CD14-positive monocyte (primary cell): ENCODE measurements around the gene ZFYVE1. TPM values are rescaled to one million over a fixed set of nuclear protein-coding genes. Genes with fewer than 3 reads are reported as not detected.
"Not testable (repeated sequence)": the region's sequence is repeated elsewhere in the genome, so short reads cannot be mapped to it uniquely, and the experiment has no call there.

ENCODE experiments used
- DNase-seq, 3 donors: peaks; one replicate each; pipeline ENCODE4 v3.0.0-alpha.2; 2011 to 2022
- H2AFZ ChIP-seq: 2 replicates; pipeline ENCODE4 v1.6.0; 2012; ENCODE audit warnings: mild to moderate bottlenecking, low read depth, low read length, inconsistent platforms; ENCODE audit not compliant: insufficient read depth, poor library complexity, severe bottlenecking
- H3K27ac ChIP-seq, 2 donors: 1 replicate in 1 of 2; 2 replicates in 1 of 2; pipeline ENCODE4 v1.5.1; 2012 to 2013; ENCODE audit warnings: low read length in 2 of 2, control low read depth in 1 of 2, inconsistent platforms in 1 of 2, low read depth in 1 of 2, mild to moderate bottlenecking in 1 of 2
- H3K27me3 ChIP-seq, 2 donors: one replicate each; pipeline versions ENCODE4 v1.6.0 to v1.6.1; 2011 to 2013; ENCODE audit warnings: low read length in 2 of 2; ENCODE audit not compliant: control insufficient read depth in 2 of 2, insufficient read depth in 2 of 2
- H3K36me3 ChIP-seq, 2 donors: replicated peaks in 1 of 2; 1 replicate in 1 of 2; 2 replicates in 1 of 2; pipeline versions ENCODE4 v1.5.1 to v1.6.1; 2012 to 2013; ENCODE audit warnings: low read length in 2 of 2, control low read depth in 1 of 2, inconsistent platforms in 1 of 2, mild to moderate bottlenecking in 1 of 2; ENCODE audit not compliant: insufficient read depth in 2 of 2, control insufficient read depth in 1 of 2
- H3K4me1 ChIP-seq, 2 donors: 1 replicate in 1 of 2; 2 replicates in 1 of 2; pipeline versions ENCODE4 v1.5.1 to v1.6.1; 2012 to 2013; ENCODE audit warnings: low read length in 2 of 2, control low read depth in 1 of 2, inconsistent platforms in 1 of 2, mild to moderate bottlenecking in 1 of 2, moderate library complexity in 1 of 2; ENCODE audit not compliant: insufficient read depth in 2 of 2, control insufficient read depth in 1 of 2
- H3K4me2 ChIP-seq: replicated peaks from 2 replicates; pipeline ENCODE3; 2012; ENCODE audit warnings: low read length, moderate library complexity, mild to moderate bottlenecking; ENCODE audit not compliant: poor library complexity, severe bottlenecking; ENCODE audit errors: extremely low read depth
- H3K4me3 ChIP-seq, 3 experiments: fragments of 200-600 bp in 1 of 3; sonication (generic) in 1 of 3; replicated peaks in 1 of 3; 1 replicate in 2 of 3; 2 replicates in 1 of 3; pipeline ENCODE4 v1.5.1; 2011 to 2013; ENCODE audit warnings: low read length in 3 of 3, mild to moderate bottlenecking in 3 of 3, control low read depth in 2 of 3, low read depth in 2 of 3, inconsistent platforms in 1 of 3, moderate library complexity in 1 of 3
- H3K79me2 ChIP-seq: 2 replicates; pipeline ENCODE4 v1.6.0; 2012; ENCODE audit warnings: mild to moderate bottlenecking, control low read depth, inconsistent platforms, low read length, moderate library complexity; ENCODE audit not compliant: insufficient read depth
- H3K9ac ChIP-seq: 2 replicates; pipeline ENCODE4 v1.6.0; 2017; ENCODE audit warnings: low read length, mild to moderate bottlenecking; ENCODE audit not compliant: insufficient read depth, poor library complexity, severe bottlenecking
- H3K9me3 ChIP-seq, 2 donors: replicated peaks in 1 of 2; 1 replicate in 1 of 2; 2 replicates in 1 of 2; pipeline versions ENCODE4 v1.5.1 to v1.6.1; 2012 to 2013; ENCODE audit warnings: low read length in 2 of 2, control low read depth in 1 of 2; ENCODE audit not compliant: control insufficient read depth in 1 of 2, insufficient read depth in 1 of 2
- H4K20me1 ChIP-seq: 2 replicates; pipeline ENCODE4 v1.6.0; 2012; ENCODE audit warnings: mild to moderate bottlenecking, low read length, control low read depth, moderate library complexity; ENCODE audit not compliant: insufficient read depth
- H3K27ac Mint-ChIP-seq, 7 donors: one replicate each; pipeline ENCODE4 v1.8.0; 2020; ENCODE audit warnings: mild to moderate bottlenecking in 7 of 7, mixed read lengths in 7 of 7, moderate library complexity in 6 of 7, inconsistent platforms in 2 of 7
- H3K27me3 Mint-ChIP-seq, 3 donors: one replicate each; pipeline ENCODE4 v1.8.0; 2021 to 2022; ENCODE audit warnings: low read depth in 3 of 3, mild to moderate bottlenecking in 3 of 3, mixed read lengths in 3 of 3, moderate library complexity in 3 of 3, inconsistent platforms in 1 of 3
- H3K36me3 Mint-ChIP-seq, 2 donors: one replicate each; pipeline ENCODE4 v1.8.0; 2020; ENCODE audit warnings: mixed read lengths in 2 of 2, inconsistent platforms in 1 of 2, mild to moderate bottlenecking in 1 of 2
- H3K4me1 Mint-ChIP-seq: one replicate; pipeline ENCODE4 v1.8.0; 2020; ENCODE audit warnings: mild to moderate bottlenecking, mixed read lengths
- H3K4me3 Mint-ChIP-seq, 2 donors: one replicate each; pipeline ENCODE4 v1.8.0; 2020; ENCODE audit warnings: mild to moderate bottlenecking in 2 of 2, mixed read lengths in 2 of 2, moderate library complexity in 1 of 2
- H3K9me3 Mint-ChIP-seq, 7 donors: one replicate each; pipeline ENCODE4 v1.8.0; 2020 to 2022; ENCODE audit warnings: mixed read lengths in 7 of 7, mild to moderate bottlenecking in 6 of 7, moderate library complexity in 6 of 7, inconsistent platforms in 2 of 7
- WGBS: methylation state at CpG from one replicate; pipeline ENCODE4 v1.1.5; 2013; ENCODE audit warnings: missing lambda C conversion rate; ENCODE audit not compliant: insufficient coverage; 5-methylcytosine and 5-hydroxymethylcytosine counted together
- intact Hi-C, 2 donors: fragments of 100-400 bp; cut with micrococcal nuclease; formaldehyde crosslinking; loops; one replicate each; pipeline versions ENCODE4 v1.15.0 to v1.15.1; 2023
- polyA plus RNA-seq, 3 donors: library from polyadenylated mRNA; depleted of rRNA in 1 of 3; unstranded in 2 of 3; stranded (reverse) in 1 of 3; fragments of 300-500 nt in 2 of 3; fragments of >200 nt in 1 of 3; fragmentation: Illumina TruSeq in 2 of 3; gene quantifications; 1 replicate in 2 of 3; 2 replicates in 1 of 3; pipeline ENCODE4 v1.2.3, GENCODE V29; 2012 to 2021
- TF ChIP-seq, protein P1 (sequence below): fragments of 200-600 bp; IDR thresholded peaks from one replicate; pipeline ENCODE4 v1.8.0; 2022; ENCODE audit warnings: antibody characterized with exemption, mild to moderate bottlenecking

Gene ZFYVE1
- polyA plus RNA-seq, 3 donors, result 4.9 to 18.6 (median 5.3) TPM

GRCh38 chr14:73047808-73048207, 20.9 kb upstream of the ZFYVE1 start:
- Mint-ChIP-seq H3K36me3 (no peaks in the 10 kb centered on the region), H3K4me3 (no peak overlapping the region), H3K27me3 (peaks cover 0 to 4% (median 3%) of the 10 kb centered on the region in 3 donors), H3K9me3 (peaks cover 0 to 2% (median 0%) of the 10 kb centered on the region in 7 donors), H3K4me1 (no peaks in the 10 kb centered on the region), H3K27ac (no peak overlapping the region)
- intact Hi-C loops, result no loop called here
- no peaks in the 10 kb centered on the region for H3K36me3 ChIP-seq
- H3K27ac ChIP-seq, result no peak overlapping the region
- DNase-seq, result no peak
- no peak overlapping the region for H2AFZ ChIP-seq
- no peaks in the 10 kb centered on the region for H3K9me3 ChIP-seq
- no peaks in the 10 kb centered on the region for H3K79me2 ChIP-seq
- no peak overlapping the region for H3K4me3 ChIP-seq
- H3K9ac ChIP-seq, result no peak overlapping the region
- WGBS, result no CpG with 5 or more reads among the region's 1 CpG
- H3K4me1 ChIP-seq, result no peaks in the 10 kb centered on the region
- no peaks in the 10 kb centered on the region for H3K27me3 ChIP-seq
- no peaks in the 10 kb centered on the region for H4K20me1 ChIP-seq
- TF ChIP-seq, protein P1, sequence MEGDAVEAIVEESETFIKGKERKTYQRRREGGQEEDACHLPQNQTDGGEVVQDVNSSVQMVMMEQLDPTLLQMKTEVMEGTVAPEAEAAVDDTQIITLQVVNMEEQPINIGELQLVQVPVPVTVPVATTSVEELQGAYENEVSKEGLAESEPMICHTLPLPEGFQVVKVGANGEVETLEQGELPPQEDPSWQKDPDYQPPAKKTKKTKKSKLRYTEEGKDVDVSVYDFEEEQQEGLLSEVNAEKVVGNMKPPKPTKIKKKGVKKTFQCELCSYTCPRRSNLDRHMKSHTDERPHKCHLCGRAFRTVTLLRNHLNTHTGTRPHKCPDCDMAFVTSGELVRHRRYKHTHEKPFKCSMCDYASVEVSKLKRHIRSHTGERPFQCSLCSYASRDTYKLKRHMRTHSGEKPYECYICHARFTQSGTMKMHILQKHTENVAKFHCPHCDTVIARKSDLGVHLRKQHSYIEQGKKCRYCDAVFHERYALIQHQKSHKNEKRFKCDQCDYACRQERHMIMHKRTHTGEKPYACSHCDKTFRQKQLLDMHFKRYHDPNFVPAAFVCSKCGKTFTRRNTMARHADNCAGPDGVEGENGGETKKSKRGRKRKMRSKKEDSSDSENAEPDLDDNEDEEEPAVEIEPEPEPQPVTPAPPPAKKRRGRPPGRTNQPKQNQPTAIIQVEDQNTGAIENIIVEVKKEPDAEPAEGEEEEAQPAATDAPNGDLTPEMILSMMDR, result no peak
- H3K4me2 ChIP-seq, result no peak overlapping the region

DNA sequence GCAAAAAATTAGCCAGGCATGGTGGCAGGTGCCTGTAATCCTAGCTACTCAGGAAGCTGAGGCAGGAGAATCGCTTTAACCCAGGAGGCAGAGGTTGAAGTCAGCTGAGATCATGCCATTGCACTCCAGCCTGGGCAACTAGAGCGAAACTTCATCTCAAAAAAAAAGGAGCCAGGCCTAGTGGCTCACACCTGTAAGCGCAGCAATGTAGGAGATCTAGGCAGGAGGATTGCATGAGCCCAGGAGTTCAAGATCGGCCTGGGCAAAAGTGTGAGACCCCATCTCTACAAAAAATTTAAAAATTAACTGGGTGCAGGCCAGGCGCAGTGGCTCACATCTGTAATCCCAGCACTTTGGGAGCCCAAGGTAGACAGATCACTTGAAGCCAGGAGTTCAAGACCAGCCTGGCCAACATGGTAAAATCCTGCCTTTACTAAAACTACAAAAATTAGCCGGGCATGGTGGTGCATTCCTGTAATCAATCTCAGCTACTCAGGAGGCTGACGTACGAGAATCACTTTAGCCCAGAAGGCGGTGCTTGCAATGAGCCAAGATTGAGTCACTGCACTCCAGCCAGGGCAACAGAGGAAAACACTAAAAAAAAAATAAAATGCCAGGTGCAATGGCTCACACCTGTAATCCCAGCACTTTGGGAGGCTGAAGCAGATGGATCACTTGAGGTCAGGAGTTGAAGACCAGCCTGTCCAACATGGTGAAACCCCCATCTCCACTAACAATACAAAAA, 10.0 kb upstream of the ZFYVE1 start:
- H3K9me3 Mint-ChIP-seq, H2AFZ ChIP-seq, H3K27me3 ChIP-seq, H3K27ac ChIP-seq, H3K4me1 Mint-ChIP-seq, H3K36me3 Mint-ChIP-seq, H3K27me3 Mint-ChIP-seq, H3K4me3 Mint-ChIP-seq, H3K9ac ChIP-seq, H3K79me2 ChIP-seq, DNase-seq, H3K36me3 ChIP-seq, H3K4me2 ChIP-seq, intact Hi-C loops, H3K4me3 ChIP-seq, H3K9me3 ChIP-seq, H4K20me1 ChIP-seq, H3K4me1 ChIP-seq: not testable (repeated sequence)
- over 99% methylated on average over 9 of the region's 9 CpGs for WGBS
- H3K27ac Mint-ChIP-seq, result peak overlapping the region in 1 of 7 donors; percentile 57
